H9 (cell line): ENCODE results near the gene PRKD3. TPM values are rescaled to one million over a fixed set of nuclear protein-coding genes. Genes with fewer than 3 reads are reported as not detected.

Experiments
- DNase-seq: peaks from one replicate; pipeline ENCODE4 v3.0.0-alpha.2; 2017
- H2AFZ ChIP-seq: one replicate; pipeline ENCODE4 v1.6.1; 2013; ENCODE audit warnings: mild to moderate bottlenecking, low read length, control low read depth, moderate library complexity
- H2AK5ac ChIP-seq: 2 replicates; pipeline ENCODE4 v1.6.1; 2013; ENCODE audit warnings: low read length, control low read depth, mixed read lengths; ENCODE audit not compliant: insufficient read length
- H2BK120ac ChIP-seq: one replicate; pipeline ENCODE4 v1.6.1; 2013; ENCODE audit warnings: low read depth, mild to moderate bottlenecking, low read length, control low read depth, inconsistent platforms; ENCODE audit not compliant: poor library complexity, severe bottlenecking
- H2BK12ac ChIP-seq: 2 replicates; pipeline ENCODE4 v1.6.1; 2013; ENCODE audit warnings: low read length, control low read depth, mixed read lengths, low read depth; ENCODE audit not compliant: insufficient read length
- H2BK15ac ChIP-seq: 2 replicates; pipeline ENCODE4 v1.6.1; 2013; ENCODE audit warnings: low read depth, low read length, control low read depth
- H2BK20ac ChIP-seq: one replicate; pipeline ENCODE4 v1.6.1; 2013; ENCODE audit warnings: low read depth, mild to moderate bottlenecking, low read length, control low read depth, inconsistent platforms; ENCODE audit not compliant: poor library complexity, severe bottlenecking
- H2BK5ac ChIP-seq: 2 replicates; pipeline ENCODE4 v1.6.1; 2013; ENCODE audit warnings: low read length, control low read depth, mixed read lengths; ENCODE audit not compliant: insufficient read length
- H3K14ac ChIP-seq: 2 replicates; pipeline ENCODE4 v1.6.1; 2013; ENCODE audit warnings: low read length, control low read depth; ENCODE audit not compliant: insufficient read depth
- H3K18ac ChIP-seq: 2 replicates; pipeline ENCODE4 v1.6.1; 2013; ENCODE audit warnings: low read depth, mild to moderate bottlenecking, mixed read lengths, low read length, control low read depth; ENCODE audit not compliant: insufficient read length
- H3K23ac ChIP-seq: 2 replicates; pipeline ENCODE4 v1.6.1; 2013; ENCODE audit warnings: low read length, control low read depth, mixed read lengths, low read depth; ENCODE audit not compliant: insufficient read length
- H3K23me2 ChIP-seq: 2 replicates; pipeline ENCODE4 v1.6.1; 2013; ENCODE audit warnings: low read depth, mild to moderate bottlenecking, mixed read lengths, low read length, control low read depth; ENCODE audit not compliant: insufficient read length, poor library complexity, severe bottlenecking
- H3K27ac ChIP-seq: 2 replicates; pipeline ENCODE4 v1.5.1; 2013; ENCODE audit warnings: low read length, control low read depth, mixed read lengths, low read depth; ENCODE audit not compliant: insufficient read length
- H3K27me3 ChIP-seq: 2 replicates; pipeline ENCODE4 v1.6.1; 2013; ENCODE audit warnings: low read length, control low read depth, inconsistent platforms; ENCODE audit not compliant: insufficient read depth
- H3K4ac ChIP-seq: 2 replicates; pipeline ENCODE4 v1.6.1; 2013; ENCODE audit warnings: low read depth, mild to moderate bottlenecking, control low read depth, inconsistent platforms, low read length, moderate library complexity
- H3K4me1 ChIP-seq: 2 replicates; pipeline ENCODE4 v1.6.1; 2013; ENCODE audit warnings: low read length, control low read depth, inconsistent platforms; ENCODE audit not compliant: insufficient read depth
- H3K4me2 ChIP-seq: 2 replicates; pipeline ENCODE4 v1.6.1; 2013; ENCODE audit warnings: low read length, control low read depth, mixed read lengths; ENCODE audit not compliant: insufficient read length, insufficient read depth
- H3K56ac ChIP-seq: 2 replicates; pipeline ENCODE4 v1.6.1; 2013; ENCODE audit warnings: low read depth, mild to moderate bottlenecking, mixed read lengths, low read length, control low read depth; ENCODE audit not compliant: insufficient read length
- H3K79me1 ChIP-seq: 2 replicates; pipeline ENCODE4 v1.6.1; 2013; ENCODE audit warnings: low read depth, mild to moderate bottlenecking, moderate library complexity, low read length, control low read depth, inconsistent platforms; ENCODE audit not compliant: insufficient read depth, poor library complexity, severe bottlenecking
- H3K79me2 ChIP-seq: 2 replicates; pipeline ENCODE4 v1.6.1; 2013; ENCODE audit warnings: low read length, control low read depth, inconsistent platforms; ENCODE audit not compliant: insufficient read depth
- H3K9ac ChIP-seq: 2 replicates; pipeline ENCODE4 v1.6.1; 2013; ENCODE audit warnings: low read length, control low read depth, mixed read lengths; ENCODE audit not compliant: insufficient read length; ENCODE audit errors: extremely low read depth
- H3K9me3 ChIP-seq: one replicate; pipeline ENCODE4 v1.6.1; 2013; ENCODE audit warnings: low read depth, low read length, inconsistent platforms; ENCODE audit not compliant: control insufficient read depth
- H3T11ph ChIP-seq: one replicate; pipeline ENCODE4 v1.6.1; 2013; ENCODE audit warnings: mild to moderate bottlenecking, low read length, control low read depth, inconsistent platforms
- H4K20me1 ChIP-seq: one replicate; pipeline ENCODE4 v1.6.1; 2013; ENCODE audit not compliant: control insufficient read depth, insufficient read length, insufficient read depth
- H4K5ac ChIP-seq: 2 replicates; pipeline ENCODE4 v1.6.1; 2013; ENCODE audit warnings: low read depth, mild to moderate bottlenecking, mixed read lengths, low read length, control low read depth; ENCODE audit not compliant: insufficient read length
- H4K8ac ChIP-seq: replicated peaks from 2 replicates; pipeline ENCODE4 v1.6.1; 2013; ENCODE audit warnings: low read length, control low read depth, mixed read lengths, low read depth; ENCODE audit not compliant: insufficient read length
- H4K91ac ChIP-seq: 2 replicates; pipeline ENCODE4 v1.6.1; 2013; ENCODE audit warnings: low read depth, mild to moderate bottlenecking, moderate library complexity, mixed read lengths, low read length, control low read depth; ENCODE audit not compliant: insufficient read length
- H3K27ac Mint-ChIP-seq, 3 experiments: 2 replicates in 2 of 3; 3 replicates in 1 of 3; pipeline ENCODE4 v1.8.0; 2020 to 2021; ENCODE audit warnings: mixed read lengths in 3 of 3, mild to moderate bottlenecking in 1 of 3, moderate library complexity in 1 of 3
- H3K27me3 Mint-ChIP-seq: 2 replicates; pipeline ENCODE4 v1.8.0; 2021; ENCODE audit warnings: low read depth, mild to moderate bottlenecking, moderate library complexity, mixed read lengths
- H3K36me3 Mint-ChIP-seq, 3 experiments: 2 replicates in 2 of 3; 3 replicates in 1 of 3; pipeline ENCODE4 v1.8.0; 2020 to 2021; ENCODE audit warnings: low read depth in 3 of 3, mixed read lengths in 3 of 3; ENCODE audit not compliant: insufficient read depth in 1 of 3
- H3K4me1 Mint-ChIP-seq, 2 experiments: 2 replicates each; pipeline ENCODE4 v1.8.0; 2020; ENCODE audit warnings: mixed read lengths in 2 of 2
- H3K4me3 Mint-ChIP-seq, 2 experiments: 2 replicates in 1 of 2; 3 replicates in 1 of 2; pipeline ENCODE4 v1.8.0; 2020 to 2021; ENCODE audit warnings: mild to moderate bottlenecking in 2 of 2, mixed read lengths in 2 of 2, moderate library complexity in 1 of 2
- H3K9me3 Mint-ChIP-seq, 2 experiments: 2 replicates in 1 of 2; 3 replicates in 1 of 2; pipeline ENCODE4 v1.8.0; 2020; ENCODE audit warnings: mild to moderate bottlenecking in 2 of 2, mixed read lengths in 2 of 2, moderate library complexity in 1 of 2
- CTCF ChIP-seq: fragments of 200-600 bp; sonication (generic); conservative IDR thresholded peaks from 3 replicates; pipeline ENCODE4 v1.8.0; 2021; ENCODE audit warnings: antibody characterized with exemption, mild to moderate bottlenecking
- WGBS: extraction: QIAGEN DNeasy Blood & Tissue Kit; methylation state at CpG from one replicate; pipeline ENCODE4 v1.1.7; 2013; ENCODE audit warnings: missing lambda C conversion rate, low lambda C conversion rate, mixed read lengths; ENCODE audit not compliant: insufficient read length; ENCODE audit errors: extremely low coverage; 5-methylcytosine and 5-hydroxymethylcytosine counted together
- total RNA-seq: library from RNA; stranded (reverse); gene quantifications from 2 replicates; pipeline ENCODE4 v1.2.1, GENCODE V29; 2021

PRKD3 gene
- total RNA-seq, 1 experiment from 2014 or later = 63.3 TPM

DNA sequence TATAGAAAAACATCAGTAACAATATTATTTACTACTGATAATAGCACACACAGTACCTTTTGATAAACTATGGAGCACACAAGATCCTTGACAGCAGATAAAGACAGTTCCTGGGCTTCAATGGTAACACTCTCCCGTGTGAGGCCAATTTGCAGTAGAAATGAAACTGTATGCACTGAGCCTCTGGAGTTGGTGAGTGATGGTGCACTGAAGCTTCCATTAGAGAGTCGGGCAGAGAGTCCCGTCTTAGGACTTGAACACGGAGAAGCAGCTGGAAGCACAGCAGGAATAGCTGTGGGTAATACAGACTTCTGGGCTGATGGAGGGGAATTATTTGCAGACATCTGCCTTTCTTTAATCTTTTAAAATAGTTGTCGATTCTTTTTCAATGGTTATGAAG, 8.5 kb downstream of the PRKD3 start:
- Histone ChIP-seq H3K56ac (no peak overlapping the region), H3K79me1 (no peaks in the 10 kb centered on the region), H2BK15ac (no peak overlapping the region), H4K20me1 (no peaks in the 10 kb centered on the region), H2BK120ac (no peak overlapping the region), H4K5ac (no peak overlapping the region), H3K4me2 (no peak overlapping the region), H3K27ac (no peak overlapping the region), H3K27me3 (no peaks in the 10 kb centered on the region), H3K18ac (no peak overlapping the region), H3K23ac (no peak overlapping the region), H3K9ac (no peak overlapping the region), H3K4me1 (peaks cover 5% of the 10 kb centered on the region), H4K91ac (no peak overlapping the region), H3T11ph (no peak overlapping the region), H4K8ac (no peak overlapping the region), H2AK5ac (no peak overlapping the region), H2BK5ac (no peak overlapping the region), H3K79me2 (peaks cover 12% of the 10 kb centered on the region), H3K14ac (no peak overlapping the region), H3K4ac (no peak overlapping the region), H3K23me2 (no peaks in the 10 kb centered on the region), H2BK20ac (no peak overlapping the region), H3K9me3 (no peaks in the 10 kb centered on the region), H2AFZ (no peak overlapping the region), H2BK12ac (no peak overlapping the region)
- H3K36me3 Mint-ChIP-seq = peaks cover 0 to 6% (median 4%) of the 10 kb centered on the region in 3 experiments; a peak in 3 of 7 replicates
- peak overlapping the region in 2 of 3 experiments; percentile 29 to 78; a peak in 1 of 7 replicates for H3K27ac Mint-ChIP-seq
- H3K4me3 Mint-ChIP-seq = no peak overlapping the region; a peak in 1 of 5 replicates
- TF ChIP-seq CTCF = no peak
- no peak for DNase-seq
- H3K27me3 Mint-ChIP-seq = no peaks in the 10 kb centered on the region
- no peaks in the 10 kb centered on the region for H3K9me3 Mint-ChIP-seq
- peaks cover 51 to 54% of the 10 kb centered on the region in 2 experiments for H3K4me1 Mint-ChIP-seq
- no CpG with 5 or more reads among the region's 5 CpGs for WGBS
